Measurements from ENCODE around the gene ERC1. TPM values are rescaled to one million over a fixed set of nuclear protein-coding genes. Genes with fewer than 3 reads are reported as not detected.

The ERC1 gene
- total RNA-seq, 1 experiment from 2014 or later = 11.3 TPM

GRCh38 chr12:1435456-1435855, 444.4 kb downstream of the ERC1 start:
- DNase-seq (ENCODE audit: low spot score) = no peak

DNA sequence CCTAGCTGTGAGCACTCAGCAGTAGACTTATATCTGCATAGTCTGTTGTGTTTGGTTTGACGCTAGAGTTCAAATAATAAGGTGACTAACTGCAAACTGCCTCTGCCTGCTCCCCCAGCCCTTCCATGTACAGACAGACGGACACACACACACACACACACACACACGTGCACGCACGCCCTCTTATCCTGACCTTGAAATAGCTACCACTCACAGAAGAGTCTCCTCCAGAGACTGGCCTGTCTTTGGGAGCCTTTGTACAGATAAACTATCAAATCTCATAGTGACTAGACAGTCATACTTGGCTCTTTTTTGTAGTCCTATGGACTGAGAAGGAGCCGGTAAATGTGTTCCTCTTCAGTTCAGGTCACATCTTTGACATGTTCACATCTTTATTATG, 445.0 kb downstream of the ERC1 start:
- no peak for DNase-seq (ENCODE audit: low spot score)

GRCh38 chr12:1436981-1437380, 446.0 kb downstream of the ERC1 start:
- no peak for DNase-seq (ENCODE audit: low spot score)

DNA sequence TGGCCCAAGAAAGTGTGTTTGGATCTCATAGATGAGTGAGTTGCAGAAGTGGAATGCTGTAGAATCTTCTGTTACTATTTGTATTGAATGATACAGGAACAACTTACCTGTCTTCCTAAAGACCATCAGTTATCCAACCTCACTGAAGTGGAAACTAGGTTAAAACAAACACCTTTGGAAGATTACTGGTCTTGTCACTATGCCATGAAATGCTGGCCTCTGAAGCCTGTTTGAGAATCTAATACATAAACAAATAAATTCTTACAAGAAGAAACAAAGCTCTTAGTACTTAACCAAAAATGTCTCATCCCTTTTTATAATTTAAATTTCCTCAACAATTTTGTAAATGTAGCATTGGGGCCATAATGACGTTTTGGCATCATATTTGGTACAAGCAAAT, 448.2 kb downstream of the ERC1 start:
- no peak for DNase-seq (ENCODE audit: low spot score)

DNA sequence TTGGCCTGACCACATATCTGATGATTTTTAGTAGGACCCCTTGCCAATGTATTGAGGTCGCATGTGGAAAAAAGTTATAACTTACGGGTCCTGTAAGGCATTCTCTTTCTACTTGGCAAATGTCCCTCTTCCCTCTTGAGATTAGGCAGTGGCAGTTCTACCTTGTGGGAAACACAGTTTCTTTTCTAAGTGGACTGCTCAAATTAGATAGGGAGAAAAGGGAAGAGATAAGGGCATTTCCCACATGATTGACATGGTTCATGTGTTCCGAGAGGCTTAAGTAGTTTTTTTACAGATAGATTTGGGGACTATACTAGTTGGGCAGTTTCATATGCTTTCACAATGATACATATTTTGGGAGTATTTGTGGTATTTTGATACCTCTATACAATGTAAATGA, 448.7 kb downstream of the ERC1 start:
- no peak for DNase-seq (ENCODE audit: low spot score)

GRCh38 chr12:1443421-1444141, 452.6 kb downstream of the ERC1 start:
- no peak for DNase-seq (ENCODE audit: low spot score)

DNA sequence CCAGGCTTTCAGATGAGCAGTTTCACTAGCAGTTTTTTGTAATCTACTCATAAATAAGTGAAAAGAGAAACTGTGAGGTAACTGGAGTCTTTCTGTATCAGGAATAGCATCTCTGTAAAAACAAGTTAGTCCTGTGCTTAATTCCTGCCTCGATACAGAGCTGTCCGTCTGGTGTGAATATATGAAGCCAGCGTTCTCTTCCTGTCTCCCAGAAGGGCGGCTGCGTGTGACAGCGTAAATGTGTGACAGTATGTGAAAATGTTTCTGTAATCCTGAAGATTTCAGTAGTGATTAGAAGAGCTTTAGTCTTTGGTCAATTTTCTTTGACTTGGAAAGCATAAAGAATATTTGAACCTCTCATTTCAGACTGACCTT, 453.1 kb downstream of the ERC1 start:
- DNase-seq (ENCODE audit: low spot score) = no peak

GRCh38 chr12:1445807-1446206, 454.8 kb downstream of the ERC1 start:
- no peak for DNase-seq (ENCODE audit: low spot score)

DNA sequence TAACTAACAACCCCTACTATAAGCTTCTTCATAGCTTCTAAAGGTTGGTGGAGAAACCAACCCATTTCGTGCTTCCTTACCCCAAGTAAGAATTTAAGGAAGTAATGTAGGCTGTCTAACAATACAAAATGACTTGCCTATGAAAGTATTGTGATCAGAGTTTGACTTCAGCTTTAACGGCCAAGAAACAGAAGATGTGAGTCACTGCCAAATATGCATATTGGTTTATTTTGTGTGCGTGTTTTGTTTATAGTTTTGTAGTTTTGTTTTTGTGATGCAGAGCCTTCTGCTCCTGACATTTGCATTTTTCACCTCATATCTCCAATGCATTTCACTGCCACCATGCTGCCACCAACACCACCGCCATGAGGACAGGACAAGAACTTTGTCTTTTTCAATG, 457.3 kb downstream of the ERC1 start:
- DNase-seq (ENCODE audit: low spot score) = no peak

- no peak for DNase-seq (ENCODE audit: low spot score)
Observed at GRCh38 chr12:1453810-1454209, 462.8 kb downstream of the ERC1 start.

DNA sequence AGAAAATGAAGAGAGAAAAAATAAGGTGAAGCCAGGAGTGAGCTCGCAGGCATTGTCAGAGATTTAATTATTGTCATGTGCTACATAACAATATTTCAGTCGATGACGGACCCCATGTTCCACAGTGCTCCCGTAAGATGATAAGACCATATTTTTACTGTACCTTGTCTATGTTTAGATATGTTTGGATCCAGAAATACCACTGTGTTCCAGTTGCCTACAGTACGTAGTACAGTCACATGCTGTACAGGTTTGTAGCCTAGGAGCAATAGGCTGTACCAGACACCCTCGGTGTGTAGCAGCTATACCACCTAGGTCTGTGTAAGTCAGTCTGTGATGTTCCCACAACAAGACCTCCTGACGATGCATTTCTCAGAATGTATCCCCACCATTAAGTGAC, 465.9 kb downstream of the ERC1 start:
- DNase-seq (ENCODE audit: low spot score) = no peak

GRCh38 chr12:1457901-1458300, 466.9 kb downstream of the ERC1 start:
- DNase-seq (ENCODE audit: low spot score) = no peak

DNA sequence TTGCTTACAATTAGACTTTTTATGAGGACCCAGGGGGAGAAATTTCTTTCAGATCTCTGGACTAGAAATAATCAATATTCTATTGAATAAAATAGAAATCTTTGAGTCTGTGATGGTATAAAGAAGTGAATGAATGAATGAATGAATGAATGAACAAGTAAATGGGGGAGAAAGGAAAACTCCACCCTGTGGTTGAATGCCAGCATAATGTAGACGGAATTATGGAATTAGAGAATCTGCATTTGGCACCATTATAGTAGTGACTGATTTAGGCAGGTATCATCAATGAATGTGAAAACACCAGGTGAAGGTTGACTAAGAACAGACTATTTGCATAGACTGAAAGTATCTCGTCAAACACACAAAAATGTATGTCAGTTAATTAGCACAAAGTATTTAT, 468.3 kb downstream of the ERC1 start:
- DNase-seq (ENCODE audit: low spot score) = no peak

DNA sequence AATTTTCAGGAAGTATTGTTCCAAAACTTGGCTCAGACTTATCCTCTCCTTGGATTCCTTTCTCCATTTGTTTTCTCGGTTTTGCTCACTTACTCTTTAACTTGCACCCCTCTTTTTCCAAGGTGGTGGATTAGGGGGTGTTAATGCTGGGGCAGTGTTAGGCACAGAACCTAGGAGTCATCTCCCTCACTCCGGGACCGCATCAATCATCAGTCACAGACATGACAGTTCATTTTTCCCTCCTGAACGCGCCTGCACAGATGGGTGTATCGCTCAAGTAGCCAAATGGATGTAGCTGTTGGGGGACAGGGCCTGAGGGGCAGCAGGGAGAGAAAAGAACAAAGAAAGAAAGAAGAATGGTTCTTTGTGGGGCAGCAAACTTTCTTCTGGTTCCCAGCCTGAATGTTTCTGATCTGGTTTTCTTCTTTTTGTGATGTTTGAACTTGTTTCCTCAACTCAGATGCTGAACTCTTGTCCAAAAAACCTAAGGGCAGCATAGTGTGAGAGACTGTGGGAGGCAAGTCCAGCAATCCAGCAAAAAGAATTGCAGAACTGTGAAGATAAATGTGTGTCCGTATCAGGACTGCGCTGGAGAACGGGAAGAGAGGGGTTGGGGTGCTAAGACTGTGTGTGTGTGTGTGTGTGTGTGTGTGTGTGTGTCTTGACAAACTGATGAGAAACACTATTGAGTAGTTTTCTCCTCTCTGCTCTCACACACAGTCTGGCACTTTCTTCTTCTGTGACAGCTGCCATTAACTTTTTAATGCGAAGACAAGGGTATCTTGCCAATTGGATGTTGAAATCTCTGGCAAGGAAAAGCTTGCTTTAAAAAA, 472.3 kb downstream of the ERC1 start:
- DNase-seq (ENCODE audit: low spot score) = no peak

DNA sequence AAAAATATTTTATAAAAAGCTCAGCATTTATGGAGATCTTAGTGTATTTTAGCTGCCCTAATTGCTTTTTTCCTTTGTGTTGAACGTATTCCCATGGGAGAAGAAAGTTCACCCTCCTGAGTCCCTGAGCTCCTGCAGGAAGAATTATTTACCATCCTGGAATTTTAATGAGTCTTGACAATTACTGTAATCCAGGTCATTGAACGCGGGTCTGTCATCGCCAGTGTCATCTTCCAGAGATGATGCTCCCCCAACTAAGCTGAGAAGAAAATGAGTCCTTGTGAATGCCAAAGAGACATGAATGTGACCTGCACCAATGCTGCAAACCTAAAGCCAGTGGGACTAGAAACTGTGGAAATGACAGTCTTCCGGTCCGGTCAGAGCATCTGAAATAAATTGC, 473.9 kb downstream of the ERC1 start:
- DNase-seq (ENCODE audit: low spot score) = no peak

DNA sequence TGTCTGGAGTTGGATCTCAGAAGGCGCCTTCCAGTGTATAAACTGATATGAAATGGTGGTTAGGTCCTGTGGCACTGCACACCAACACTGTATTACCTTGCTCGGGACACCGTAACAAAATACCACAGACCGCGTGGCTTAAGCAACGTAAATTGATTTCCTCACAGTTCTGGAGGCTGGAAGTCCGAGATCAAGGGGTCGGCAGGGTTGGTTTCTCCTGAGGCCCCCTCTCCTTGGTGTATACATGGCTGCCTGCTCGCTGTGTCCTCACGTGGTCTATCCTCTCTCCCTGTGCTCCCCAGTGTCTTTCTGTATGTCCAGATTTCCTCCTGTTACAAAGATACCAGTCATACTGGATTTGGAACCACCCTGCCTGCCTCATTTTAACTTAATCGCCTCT, 475.0 kb downstream of the ERC1 start:
- no peak for DNase-seq (ENCODE audit: low spot score)

GRCh38 chr12:1466481-1467154, 475.6 kb downstream of the ERC1 start:
- no peak for DNase-seq (ENCODE audit: low spot score)

- no peak for DNase-seq (ENCODE audit: low spot score)
Observed at GRCh38 chr12:1467710-1468109, 476.7 kb downstream of the ERC1 start.

GRCh38 chr12:1469070-1469469, 478.0 kb downstream of the ERC1 start:
- no peak for DNase-seq (ENCODE audit: low spot score)

DNA sequence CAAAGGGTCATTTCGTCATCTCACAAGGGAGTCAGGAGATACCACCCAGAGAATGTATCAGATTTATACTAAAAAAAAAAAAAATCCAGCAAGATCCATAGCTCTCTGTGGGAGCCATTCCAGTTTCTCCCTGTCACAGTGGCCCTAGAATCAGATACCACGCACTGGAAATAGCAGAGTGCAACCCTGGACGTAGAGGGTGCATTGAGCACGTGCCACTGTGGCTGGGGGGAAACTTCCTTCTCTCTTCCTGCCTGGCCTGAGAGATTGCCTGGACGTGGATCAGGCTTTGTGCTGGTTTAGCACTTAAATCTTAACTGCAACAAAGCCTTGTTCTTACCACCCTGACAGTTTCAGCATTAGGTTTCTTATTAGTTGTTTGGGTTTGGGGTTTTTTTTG, 479.0 kb downstream of the ERC1 start:
- DNase-seq (ENCODE audit: low spot score) = no peak

GRCh38 chr12:1471224-1471623, 480.2 kb downstream of the ERC1 start:
- DNase-seq (ENCODE audit: low spot score) = no peak

DNA sequence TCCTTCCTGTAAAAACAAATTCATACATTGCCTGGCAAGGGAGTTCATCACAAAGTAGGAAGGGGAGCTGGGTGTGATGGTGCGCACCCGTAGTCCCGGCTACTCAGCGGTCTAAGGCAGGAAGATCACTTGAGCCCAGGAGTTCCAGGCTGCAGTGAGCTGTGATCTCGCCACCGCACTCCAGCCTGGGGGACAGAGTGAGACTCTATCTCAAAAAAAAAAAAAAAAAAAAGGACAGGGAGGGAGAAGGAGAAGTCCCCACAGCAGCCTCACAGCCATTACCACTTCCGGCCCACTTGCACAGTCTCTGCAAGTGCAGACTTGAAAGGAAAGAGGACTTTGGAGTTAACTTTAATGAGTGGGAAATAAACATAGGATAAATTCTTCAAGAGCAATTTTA, 482.4 kb downstream of the ERC1 start:
- DNase-seq (ENCODE audit: low spot score) = peak; percentile 73

GRCh38 chr12:1474041-1474573, 483.1 kb downstream of the ERC1 start:
- peak; percentile 96 for DNase-seq (ENCODE audit: low spot score)

Measured in H4 (cell line).